IMR-90 (cell line): ENCODE measurements around the gene MEGF10. TPM values are rescaled to one million over a fixed set of nuclear protein-coding genes. Genes with fewer than 3 reads are reported as not detected.

Experiments used
- ATAC-seq: fragments of 200-7000 bp; cut with Tn5 transposase; 2 replicates; pipeline ENCODE4 v1.9.1; 2020; ENCODE audit warnings: low read depth, mild to moderate bottlenecking, moderate library complexity
- BruUV-seq: library from RNA; stranded (reverse); fragments of 400-500 nt; replicated peaks from 2 replicates; lab custom pipeline; 2021; lab: Mats Ljungman, UMichigan
- CTCF ChIA-PET: fragments of 300-600 bp; formaldehyde crosslinking; extraction: SDS; loops from one replicate; lab custom pipeline; 2021; ENCODE audit warnings: antibody characterized with exemption; lab: Yijun Ruan, JAX
- POLR2A ChIA-PET: fragments of 300-600 bp; sonication (Branson Sonifier 250); formaldehyde crosslinking; loops from one replicate; lab custom pipeline; 2022; ENCODE audit warnings: antibody characterized with exemption; ENCODE audit not compliant: unreplicated experiment; lab: Charles Lee
- DNase-seq: peaks from one replicate; pipeline ENCODE4 v3.0.0; 2013
- H2AFZ ChIP-seq: replicated peaks from 2 replicates; pipeline ENCODE3; 2013; ENCODE audit warnings: low read length, mild to moderate bottlenecking; ENCODE audit not compliant: poor library complexity
- H2AK5ac ChIP-seq: 2 replicates; pipeline ENCODE4 v1.6.1; 2013; ENCODE audit warnings: low read depth, low read length, inconsistent platforms
- H2AK9ac ChIP-seq: replicated peaks from 2 replicates; pipeline ENCODE3; 2013; ENCODE audit warnings: mild to moderate bottlenecking, low read depth, low read length, moderate library complexity; ENCODE audit not compliant: poor library complexity
- H2BK120ac ChIP-seq: 2 replicates; pipeline ENCODE4 v1.6.1; 2013; ENCODE audit warnings: low read depth, low read length, inconsistent platforms
- H2BK15ac ChIP-seq: 3 replicates; pipeline ENCODE4 v1.6.1; 2013; ENCODE audit warnings: low read depth, low read length, inconsistent platforms
- H2BK20ac ChIP-seq: 2 replicates; pipeline ENCODE4 v1.6.1; 2013; ENCODE audit warnings: low read depth, mild to moderate bottlenecking, inconsistent platforms, low read length, moderate library complexity
- H2BK5ac ChIP-seq: 2 replicates; pipeline ENCODE4 v1.6.1; 2013; ENCODE audit warnings: mild to moderate bottlenecking, low read depth, low read length, inconsistent platforms; ENCODE audit not compliant: poor library complexity, severe bottlenecking
- H3K14ac ChIP-seq: replicated peaks from 2 replicates; pipeline ENCODE4 v1.6.1; 2013; ENCODE audit warnings: low read depth, low read length, inconsistent platforms
- H3K18ac ChIP-seq: 2 replicates; pipeline ENCODE4 v1.6.1; 2013; ENCODE audit warnings: low read depth, low read length, control low read depth
- H3K23ac ChIP-seq: 2 replicates; pipeline ENCODE4 v1.6.1; 2013; ENCODE audit warnings: low read depth, low read length, inconsistent platforms
- H3K27ac ChIP-seq: 2 replicates; pipeline ENCODE4 v1.5.1; 2013; ENCODE audit warnings: mild to moderate bottlenecking, control low read depth, low read length; ENCODE audit not compliant: insufficient read depth
- H3K27me3 ChIP-seq: 2 replicates; pipeline ENCODE4 v1.6.1; 2013; ENCODE audit warnings: low read length; ENCODE audit not compliant: control insufficient read depth, insufficient read depth
- H3K36me3 ChIP-seq: 2 replicates; pipeline ENCODE4 v1.6.1; 2013; ENCODE audit warnings: low read length, mixed read lengths; ENCODE audit not compliant: control insufficient read depth, insufficient read depth
- H3K4ac ChIP-seq: 2 replicates; pipeline ENCODE4 v1.6.1; 2013; ENCODE audit warnings: low read depth, low read length, inconsistent platforms
- H3K4me1 ChIP-seq: 2 replicates; pipeline ENCODE4 v1.6.1; 2013; ENCODE audit warnings: low read length, mixed read lengths; ENCODE audit not compliant: control insufficient read depth, insufficient read depth
- H3K4me2 ChIP-seq: 2 replicates; pipeline ENCODE4 v1.6.1; 2013; ENCODE audit warnings: low read depth, mild to moderate bottlenecking, control low read depth, low read length, moderate library complexity
- H3K4me3 ChIP-seq: 2 replicates; pipeline ENCODE4 v1.5.1; 2013; ENCODE audit warnings: low read depth, mild to moderate bottlenecking, control low read depth, low read length, moderate library complexity; ENCODE audit not compliant: insufficient read depth
- H3K56ac ChIP-seq: 2 replicates; pipeline ENCODE4 v1.6.1; 2013; ENCODE audit warnings: low read length, inconsistent platforms; ENCODE audit not compliant: insufficient read depth; ENCODE audit errors: extremely low read depth
- H3K79me1 ChIP-seq, 2 experiments: 2 replicates each; pipeline ENCODE4 v1.6.1; 2013; ENCODE audit warnings: low read length in 2 of 2, inconsistent platforms in 1 of 2, low read depth in 1 of 2
- H3K9ac ChIP-seq: 2 replicates; pipeline ENCODE4 v1.6.1; 2013; ENCODE audit warnings: low read depth, low read length, control low read depth
- H3K9me1 ChIP-seq: 2 replicates; pipeline ENCODE4 v1.6.1; 2013; ENCODE audit warnings: low read length, inconsistent platforms; ENCODE audit not compliant: insufficient read depth
- H3K9me3 ChIP-seq: 2 replicates; pipeline ENCODE4 v1.6.1; 2013; ENCODE audit warnings: low read length; ENCODE audit not compliant: control insufficient read depth, insufficient read depth
- H4K20me1 ChIP-seq: 2 replicates; pipeline ENCODE4 v1.6.1; 2013; ENCODE audit warnings: low read length, inconsistent platforms; ENCODE audit not compliant: insufficient read depth
- H4K5ac ChIP-seq: 2 replicates; pipeline ENCODE4 v1.6.1; 2013; ENCODE audit warnings: mild to moderate bottlenecking, low read depth, low read length, control low read depth
- H4K8ac ChIP-seq, 2 experiments: 2 replicates each; pipeline ENCODE4 v1.6.1; 2013; ENCODE audit warnings: low read depth in 2 of 2, low read length in 2 of 2, control low read depth in 1 of 2, inconsistent platforms in 1 of 2
- H4K91ac ChIP-seq: 2 replicates; pipeline ENCODE4 v1.6.1; 2013; ENCODE audit warnings: low read depth, low read length, inconsistent platforms; ENCODE audit not compliant: insufficient read depth
- MXI1 ChIP-seq: IDR thresholded peaks from 2 replicates; pipeline ENCODE4 v1.6.1; 2012; ENCODE audit warnings: low read depth, mild to moderate bottlenecking, low read length, moderate library complexity, borderline replicate concordance
- RAD21 ChIP-seq: IDR thresholded peaks from 2 replicates; pipeline ENCODE4 v1.6.1; 2012; ENCODE audit warnings: low read length, improper control_type of control experiment
- WGBS, 2 experiments: methylation state at CpG; one replicate each; pipeline versions ENCODE4 v1.1.5 to v1.1.7; 2013; ENCODE audit warnings: missing lambda C conversion rate in 2 of 2; ENCODE audit not compliant: insufficient read length in 1 of 2; ENCODE audit errors: extremely low coverage in 2 of 2; 5-methylcytosine and 5-hydroxymethylcytosine counted together
- dilution Hi-C: fragments of 300-500 bp; cut with HindIII; formaldehyde crosslinking; loops from one replicate; pipeline ENCODE4 v1.14.3; 2018; ENCODE audit warnings: low sequenced_read_pairs; ENCODE audit not compliant: unreplicated experiment
- in situ Hi-C: fragments of 300-500 bp; cut with MboI; formaldehyde crosslinking; loops from 3 replicates; pipeline ENCODE4 v1.14.3; 2019; ENCODE audit warnings: low sequenced_read_pairs, inconsistent platforms, mixed read lengths
- intact Hi-C: fragments of 100-400 bp; cut with micrococcal nuclease; formaldehyde crosslinking; loops from 2 replicates; pipeline ENCODE4 v1.10.0; 2022
- polyA plus RNA-seq, 3 experiments: library from polyadenylated mRNA; depleted of rRNA; stranded (reverse); fragments of >200 nt; gene quantifications; 2 replicates each; pipeline ENCODE4 v1.2.3, GENCODE V29; 2012; ENCODE audit warnings: low replicate concordance in 1 of 3
- total RNA-seq: library from RNA; depleted of rRNA; stranded (reverse); fragments of >200 nt; gene quantifications from 2 replicates; pipeline ENCODE4 v1.2.3, GENCODE V29; 2012

MEGF10 gene
- total and polyA plus RNA-seq, 2 of the 4 experiments (the other 2 are of a cell fraction): not detected

GRCh38 chr5:127290946-127291693 is 524 bp downstream of the MEGF10 start (continued):
- no peak for TF ChIP-seq RAD21

GRCh38 chr5:127292030-127292735 is 1.6 kb downstream of the MEGF10 start:
- no peak for ATAC-seq
- in situ Hi-C loops (loop anchor here (10.0 kb wide), 1 partner anchor 193 kb away; no protein-coding TSS in a partner anchor), dilution Hi-C loops (no loop called here), intact Hi-C loops (loop anchor here (5.0 kb wide), 1 partner anchor 455 kb away; no protein-coding TSS in a partner anchor)
- no peak overlapping the region for H3K4me2 ChIP-seq
- H2BK15ac ChIP-seq: no peak overlapping the region
- POLR2A ChIA-PET: no interaction called here
- no peak overlapping the region for H3K27ac ChIP-seq
- H3K9me3 ChIP-seq: no peaks in the 10 kb centered on the region
- no peak overlapping the region for H3K4ac ChIP-seq
- DNase-seq: no peak
- H3K14ac ChIP-seq: no peak overlapping the region
- H4K20me1 ChIP-seq: no peaks in the 10 kb centered on the region
- H3K18ac ChIP-seq: no peak overlapping the region
- H3K56ac ChIP-seq: no peak overlapping the region
- WGBS, 2 experiments: no CpG with 5 or more reads among the region's 2 CpGs
- no peaks in the 10 kb centered on the region for H3K9me1 ChIP-seq
- no peak overlapping the region for H2AK9ac ChIP-seq
- no peak overlapping the region for H4K8ac ChIP-seq
- no peak overlapping the region for H2AFZ ChIP-seq
- no TSS peak for BruUV-seq
- no peaks in the 10 kb centered on the region for H3K4me1 ChIP-seq
- CTCF ChIA-PET: interaction anchor here (1.3 kb wide), 1 partner anchor 201 kb away, joined by 5 read pairs; no protein-coding TSS in a partner anchor
- H3K27me3 ChIP-seq: peaks cover 27% of the 10 kb centered on the region
- no peak for TF ChIP-seq MXI1
- no peak overlapping the region for H4K91ac ChIP-seq
- H3K9ac ChIP-seq: no peak overlapping the region
- H2BK5ac ChIP-seq: no peak overlapping the region
- no peak overlapping the region for H2BK120ac ChIP-seq
- H3K36me3 ChIP-seq: no peaks in the 10 kb centered on the region
- H2BK20ac ChIP-seq: no peak overlapping the region
- H3K4me3 ChIP-seq: no peak overlapping the region
- no peak overlapping the region for H4K5ac ChIP-seq
- H3K23ac ChIP-seq: no peak overlapping the region
- H2AK5ac ChIP-seq: no peak overlapping the region
- no peaks in the 10 kb centered on the region for H3K79me1 ChIP-seq
